K562 (cell line): ENCODE data around the gene MEDAG. TPM values are rescaled to one million over a fixed set of nuclear protein-coding genes. Genes with fewer than 3 reads are reported as not detected.
"Not testable (repeated sequence)": the region's sequence is repeated elsewhere in the genome, so short reads cannot be mapped to it uniquely, and the experiment has no call there.

Source experiments
- ATAC-seq: fragments of 200-7000 bp; cut with Tn5 transposase; 3 replicates; pipeline ENCODE4 v1.9.1; 2020; ENCODE audit warnings: moderate library complexity
- BruUV-seq: library from RNA; stranded (reverse); fragments of 400-500 nt; replicated peaks from 2 replicates; lab custom pipeline; 2021; lab: Mats Ljungman, UMichigan
- CTCF ChIA-PET: fragments of 300-600 bp; formaldehyde crosslinking; extraction: SDS; loops from one replicate; lab custom pipeline; 2021; ENCODE audit warnings: low intra/inter-chr PET ratio; lab: Yijun Ruan, JAX
- POLR2A ChIA-PET: fragments of 300-600, 350-650 bp; sonication (Branson Sonifier 250); formaldehyde crosslinking; extraction: SDS; loops from one replicate; lab custom pipeline; 2021; ENCODE audit warnings: antibody characterized with exemption, inconsistent platforms; lab: Yijun Ruan, JAX
- DNase-seq, 4 experiments: peaks; one replicate each; pipeline versions ENCODE4 v3.0.0 to v3.0.0-alpha.2; 2011 to 2018; ENCODE audit warnings: low spot score in 3 of 4, mixed read lengths in 3 of 4; ENCODE audit errors: extremely low read depth in 1 of 4
- FAIRE-seq: peaks from 2 replicates; lab custom pipeline; 2011; peaks lifted over from hg19 to GRCh38; lab: Jason Lieb, UNC
- H2AFZ ChIP-seq: 2 replicates; pipeline ENCODE4 v1.6.0; 2011; ENCODE audit warnings: low read depth, low read length, control low read depth, inconsistent platforms
- H3K27ac ChIP-seq: fragments of 200-600 bp; 3 replicates; pipeline ENCODE4 v1.8.0; 2011; ENCODE audit warnings: low read depth, mild to moderate bottlenecking, control low read depth, inconsistent platforms, low read length, moderate library complexity, mixed read lengths; ENCODE audit errors: extremely low read depth
- H3K27me3 ChIP-seq, 2 experiments: fragments of 300-600 bp in 1 of 2; 2 replicates in 1 of 2; 3 replicates in 1 of 2; pipeline versions ENCODE4 v1.6.0 to v1.8.0; 2011; ENCODE audit warnings: inconsistent platforms in 2 of 2, low read length in 2 of 2, mild to moderate bottlenecking in 1 of 2, mixed read lengths in 1 of 2, moderate library complexity in 1 of 2; ENCODE audit not compliant: control insufficient read depth in 2 of 2, insufficient read depth in 2 of 2
- H3K36me3 ChIP-seq: fragments of 300-600 bp; 3 replicates; pipeline ENCODE4 v1.8.0; 2011; ENCODE audit warnings: mild to moderate bottlenecking, low read length, inconsistent platforms; ENCODE audit not compliant: control insufficient read depth, insufficient read depth
- H3K4me1 ChIP-seq, 2 experiments: fragments of 200-600 bp in 1 of 2; replicated peaks in 1 of 2; 2 replicates in 1 of 2; 3 replicates in 1 of 2; pipeline versions ENCODE4 v1.5.1 to v1.8.0; 2011; ENCODE audit warnings: inconsistent platforms in 2 of 2, low read length in 2 of 2, mild to moderate bottlenecking in 1 of 2, mixed read lengths in 1 of 2, moderate library complexity in 1 of 2; ENCODE audit not compliant: control insufficient read depth in 2 of 2, insufficient read depth in 2 of 2
- H3K4me2 ChIP-seq: 2 replicates; pipeline ENCODE4 v1.6.1; 2011; ENCODE audit warnings: low read length, control low read depth, inconsistent platforms, mixed read lengths; ENCODE audit not compliant: insufficient read depth
- H3K4me3 ChIP-seq: fragments of 200-600 bp; sonication (generic), shearing (Covaris generic); 2 replicates; pipeline ENCODE4 v1.5.1; 2016; ENCODE audit warnings: control low read depth, inconsistent platforms
- H3K79me2 ChIP-seq: fragments of 200-600 bp; 3 replicates; pipeline ENCODE4 v1.8.0; 2011; ENCODE audit warnings: low read length, inconsistent platforms; ENCODE audit not compliant: control insufficient read depth, insufficient read depth
- H3K9ac ChIP-seq, 2 experiments: 2 replicates each; pipeline versions ENCODE4 v1.6.0 to v1.6.1; 2011; ENCODE audit warnings: low read depth in 2 of 2, low read length in 2 of 2, control low read depth in 1 of 2, inconsistent platforms in 1 of 2, mild to moderate bottlenecking in 1 of 2, mixed read lengths in 1 of 2; ENCODE audit not compliant: insufficient read depth in 1 of 2
- H3K9me1 ChIP-seq: one replicate; pipeline ENCODE4 v1.6.0; 2011; ENCODE audit warnings: inconsistent platforms, mild to moderate bottlenecking, low read length, moderate library complexity; ENCODE audit not compliant: control insufficient read depth, insufficient read depth
- H3K9me3 ChIP-seq: replicated peaks from 2 replicates; pipeline ENCODE4 v1.5.1; 2011; ENCODE audit warnings: low read depth, low read length, inconsistent platforms; ENCODE audit not compliant: control insufficient read depth, insufficient read depth
- H4K20me1 ChIP-seq: replicated peaks from 2 replicates; pipeline ENCODE4 v1.6.1; 2011; ENCODE audit warnings: low read length, inconsistent platforms, mixed read lengths; ENCODE audit not compliant: control insufficient read depth, insufficient read depth
- CREB3 ChIP-seq: fragments of 450-650 bp; conservative IDR thresholded peaks from 2 replicates; pipeline ENCODE4 v1.6.1; 2016; ENCODE audit warnings: missing genetic modification characterization, low read depth, mild to moderate bottlenecking, missing compliant biosample characterization, moderate library complexity
- ETV5 ChIP-seq: sonication (generic); formaldehyde crosslinking; IDR thresholded peaks from 2 replicates; pipeline ENCODE4 v1.4.0; 2020; ENCODE audit warnings: low read depth, mild to moderate bottlenecking, missing genetic modification reagents
- HDAC8 ChIP-seq: fragments of 450-650 bp; IDR thresholded peaks from 2 replicates; pipeline ENCODE4 v1.6.1; 2016; ENCODE audit warnings: mild to moderate bottlenecking, missing genetic modification characterization, moderate library complexity, missing compliant biosample characterization
- SIX5 ChIP-seq, 2 experiments: IDR thresholded peaks; 2 replicates each; pipeline ENCODE4 v1.6.1; 2011; ENCODE audit warnings: low read length in 2 of 2, borderline replicate concordance in 1 of 2, low read depth in 1 of 2, mild to moderate bottlenecking in 1 of 2, moderate library complexity in 1 of 2; ENCODE audit not compliant: insufficient read depth in 1 of 2
- ZNF175 ChIP-seq: fragments of 200-800 bp; sonication (Bioruptor generic); IDR thresholded peaks from 2 replicates; pipeline ENCODE4 v1.6.1; 2016; ENCODE audit warnings: low read depth, mild to moderate bottlenecking, missing genetic modification characterization, missing compliant biosample characterization
- ZNF518B ChIP-seq: fragments of 250-450 bp; sonication (Bioruptor Pico); IDR thresholded peaks from 2 replicates; pipeline ENCODE4 v1.5.0; 2021; ENCODE audit warnings: mild to moderate bottlenecking, moderate library complexity
- WGBS: fragments of 100-300 bp; shearing (Covaris generic); methylation state at CpG from one replicate; pipeline ENCODE4 v1.1.6; 2016; ENCODE audit warnings: low coverage, mixed read lengths; ENCODE audit not compliant: insufficient coverage; ENCODE audit errors: missing lambda C conversion rate; 5-methylcytosine and 5-hydroxymethylcytosine counted together
- in situ Hi-C: fragments of 300-500 bp; cut with MboI; formaldehyde crosslinking; loops from 4 replicates; pipeline ENCODE4 v1.15.0; 2018; ENCODE audit warnings: inconsistent platforms, mixed read lengths
- intact Hi-C: fragments of 100-400 bp; cut with micrococcal nuclease; formaldehyde crosslinking; loops from 2 replicates; pipeline ENCODE4 v1.14.2; 2022
- polyA plus RNA-seq, 8 experiments: library from polyadenylated mRNA; depleted of rRNA in 4 of 8; stranded (reverse) in 5 of 8; unstranded in 3 of 8; fragments of >200 nt; fragmentation: Nextera tagmentation in 2 of 8; fragmentation: Illumina TruSeq in 1 of 8; extraction: Ambion mirVana in 2 of 8; extraction: Trizol in 1 of 8; gene quantifications; 2 replicates each; pipeline versions ENCODE4 v1.2.1 to v1.2.3, GENCODE V29; 2011 to 2014; ENCODE audit warnings: inconsistent platforms in 1 of 8, missing spikeins in 1 of 8
- total RNA-seq, 7 experiments: library from RNA; depleted of rRNA in 6 of 7; stranded (reverse); fragments of >200 nt in 6 of 7; fragmentation: Illumina TruSeq in 2 of 7; extraction: Trizol in 2 of 7; gene quantifications; 2 replicates each; pipeline versions ENCODE4 v1.2.1 to v1.2.3, GENCODE V29; 2011 to 2021; ENCODE audit warnings: low replicate concordance in 1 of 7

MEDAG gene
- total and polyA plus RNA-seq, 9 of the 15 experiments (the other 6 are each of a cell fraction or from before 2014, with no cell fraction given): not detected

- TF ChIP-seq ZNF518B (CRISPR knock-in tag): no peak
- TF ChIP-seq ETV5 (CRISPR knock-in tag): no peak
- TF ChIP-seq HDAC8 (tag): no peak
- TF ChIP-seq CREB3 (tag): no peak
- no peak for TF ChIP-seq SIX5 (IDR thresholded peaks at IDR 0.05; ENCODE audit: borderline replicate concordance in 1 of 2, insufficient read depth in 1 of 2, low read depth in 1 of 2, low read length in 2 of 2)
- TF ChIP-seq ZNF175 (CRISPR knock-in tag): no peak
- TF ChIP-seq, all 486 proteins: peak for 0
Observed at GRCh38 chr13:30926781-30927180, 20.7 kb downstream of the MEDAG start (continued).

GRCh38 chr13:30927188-30927587 is 21.1 kb downstream of the MEDAG start:
- H3K9me3 ChIP-seq, H3K9ac ChIP-seq, H3K36me3 ChIP-seq, H3K4me1 ChIP-seq, ATAC-seq, POLR2A ChIA-PET, H4K20me1 ChIP-seq, FAIRE-seq, H3K27me3 ChIP-seq, H3K27ac ChIP-seq, H3K9me1 ChIP-seq, H3K79me2 ChIP-seq, H2AFZ ChIP-seq, H3K4me2 ChIP-seq, CTCF ChIA-PET, BruUV-seq, intact Hi-C loops, DNase-seq, in situ Hi-C loops, H3K4me3 ChIP-seq: not testable (repeated sequence)
- WGBS: 2% methylated on average over 3 of the region's 3 CpGs
